HEK293 (cell line): ENCODE results near the gene ZNF280A.

ENCODE experiments used
- CTCF ChIA-PET: fragments of 350-600 bp; formaldehyde crosslinking; extraction: SDS; loops from one replicate; lab custom pipeline; 2021; ENCODE audit warnings: antibody characterized with exemption; lab: Yijun Ruan, JAX
- POLR2A ChIA-PET: fragments of 300-600 bp; formaldehyde crosslinking; extraction: SDS; loops from one replicate; lab custom pipeline; 2020; ENCODE audit warnings: antibody characterized with exemption, inconsistent platforms; lab: Yijun Ruan, JAX
- H3K27ac ChIP-seq: fragments of 200-500 bp; sonication (Bioruptor generic); 2 replicates; pipeline ENCODE4 v1.5.1; 2014; ENCODE audit warnings: low read depth, low read length, control low read depth, inconsistent platforms; ENCODE audit errors: extremely low read depth
- H3K36me3 ChIP-seq, 2 experiments: fragments of 200-500 bp in 1 of 2; sonication (Bioruptor generic) in 1 of 2; 1 replicate in 1 of 2; 2 replicates in 1 of 2; pipeline ENCODE4 v1.5.1; 2014 to 2017; ENCODE audit warnings: inconsistent platforms in 2 of 2, low read length in 2 of 2; ENCODE audit not compliant: control insufficient read depth in 2 of 2, insufficient read depth in 1 of 2
- H3K4me1 ChIP-seq: fragments of 200-500 bp; sonication (Bioruptor generic); 2 replicates; pipeline ENCODE4 v1.5.1; 2014; ENCODE audit warnings: mild to moderate bottlenecking, low read length, inconsistent platforms; ENCODE audit not compliant: control insufficient read depth, insufficient read depth
- H3K4me3 ChIP-seq: 2 replicates; pipeline ENCODE4 v1.5.1; 2011; ENCODE audit warnings: low read depth, mild to moderate bottlenecking, control low read depth, low read length, moderate library complexity
- H3K9me3 ChIP-seq: fragments of 200-500 bp; sonication (Bioruptor generic); 2 replicates; pipeline ENCODE4 v1.5.1; 2014; ENCODE audit warnings: low read depth, low read length, inconsistent platforms; ENCODE audit not compliant: control insufficient read depth, insufficient read depth
- BCL11A ChIP-seq: fragments of 450-650 bp; formaldehyde crosslinking; IDR thresholded peaks from 2 replicates; pipeline ENCODE4 v1.5.1; 2016; ENCODE audit warnings: low read depth, missing biosample characterization, missing genetic modification characterization
- GLIS1 ChIP-seq: fragments of 450-650 bp; formaldehyde crosslinking; IDR thresholded peaks from 2 replicates; pipeline ENCODE4 v1.5.1; 2016; ENCODE audit warnings: missing biosample characterization, missing genetic modification characterization
- GLIS2 ChIP-seq: fragments of 450-650 bp; formaldehyde crosslinking; IDR thresholded peaks from 2 replicates; pipeline ENCODE4 v1.5.1; 2016; ENCODE audit warnings: missing biosample characterization, missing genetic modification characterization
- KLF1 ChIP-seq: fragments of 450-650 bp; formaldehyde crosslinking; IDR thresholded peaks from 2 replicates; pipeline ENCODE4 v1.5.1; 2016; ENCODE audit warnings: missing biosample characterization, missing genetic modification characterization
- KLF10 ChIP-seq: fragments of 450-650 bp; IDR thresholded peaks from 2 replicates; pipeline ENCODE4 v1.5.1; 2018; ENCODE audit warnings: missing biosample characterization, mild to moderate bottlenecking, missing genetic modification characterization
- SCRT1 ChIP-seq: fragments of 450-650 bp; formaldehyde crosslinking; IDR thresholded peaks from 2 replicates; pipeline ENCODE4 v1.5.1; 2016; ENCODE audit warnings: missing biosample characterization, missing genetic modification characterization, borderline replicate concordance
- SP3 ChIP-seq: fragments of 450-650 bp; formaldehyde crosslinking; IDR thresholded peaks from 2 replicates; pipeline ENCODE4 v1.5.1; 2016; ENCODE audit warnings: missing biosample characterization, missing genetic modification characterization
- ZBTB10 ChIP-seq: fragments of 450-650 bp; formaldehyde crosslinking; IDR thresholded peaks from 2 replicates; pipeline ENCODE4 v1.5.1; 2016; ENCODE audit warnings: missing biosample characterization, missing genetic modification characterization
- ZBTB20 ChIP-seq: fragments of 450-650 bp; formaldehyde crosslinking; IDR thresholded peaks from 2 replicates; pipeline ENCODE4 v1.5.1; 2016; ENCODE audit warnings: missing biosample characterization, missing genetic modification characterization
- ZBTB8A ChIP-seq: fragments of 450-650 bp; formaldehyde crosslinking; IDR thresholded peaks from 2 replicates; pipeline ENCODE4 v1.5.1; 2016; ENCODE audit warnings: missing biosample characterization, missing genetic modification characterization
- ZEB2 ChIP-seq: fragments of 450-650 bp; formaldehyde crosslinking; IDR thresholded peaks from 2 replicates; pipeline ENCODE4 v1.5.1; 2016; ENCODE audit warnings: missing biosample characterization, missing genetic modification characterization
- ZFP69B ChIP-seq: fragments of 450-650 bp; formaldehyde crosslinking; IDR thresholded peaks from 2 replicates; pipeline ENCODE4 v1.5.1; 2016; ENCODE audit warnings: missing biosample characterization, missing genetic modification characterization
- ZIC2 ChIP-seq: fragments of 450-650 bp; formaldehyde crosslinking; IDR thresholded peaks from 2 replicates; pipeline ENCODE4 v1.5.1; 2016; ENCODE audit warnings: missing biosample characterization, missing genetic modification characterization
- ZNF121 ChIP-seq: fragments of 450-650 bp; formaldehyde crosslinking; IDR thresholded peaks from 2 replicates; pipeline ENCODE4 v1.5.1; 2016; ENCODE audit warnings: missing biosample characterization, missing genetic modification characterization
- ZNF146 ChIP-seq: fragments of 450-650 bp; formaldehyde crosslinking; IDR thresholded peaks from 2 replicates; pipeline ENCODE4 v1.5.1; 2016; ENCODE audit warnings: missing biosample characterization, missing genetic modification characterization
- ZNF274 ChIP-seq, 2 experiments: fragments of 200-500 bp in 1 of 2; fragments of 450-650 bp in 1 of 2; sonication (Bioruptor generic) in 1 of 2; formaldehyde crosslinking in 1 of 2; IDR thresholded peaks; 2 replicates each; pipeline versions ENCODE4 v1.5.1 to v1.6.1; 2014 to 2016; ENCODE audit warnings: borderline replicate concordance in 1 of 2, inconsistent platforms in 1 of 2, low read length in 1 of 2, missing biosample characterization in 1 of 2, missing genetic modification characterization in 1 of 2
- ZNF335 ChIP-seq: fragments of 450-650 bp; formaldehyde crosslinking; conservative IDR thresholded peaks from 2 replicates; pipeline ENCODE4 v1.5.1; 2016; ENCODE audit warnings: missing biosample characterization, missing genetic modification characterization
- ZNF391 ChIP-seq: fragments of 450-650 bp; formaldehyde crosslinking; IDR thresholded peaks from 2 replicates; pipeline ENCODE4 v1.5.1; 2016; ENCODE audit warnings: low read depth, missing biosample characterization, missing genetic modification characterization, borderline replicate concordance
- ZNF514 ChIP-seq: fragments of 450-650 bp; formaldehyde crosslinking; IDR thresholded peaks from 2 replicates; pipeline ENCODE4 v1.5.1; 2016; ENCODE audit warnings: missing biosample characterization, missing genetic modification characterization
- ZNF585B ChIP-seq: fragments of 450-650 bp; formaldehyde crosslinking; IDR thresholded peaks from 2 replicates; pipeline ENCODE4 v1.5.1; 2016; ENCODE audit warnings: missing biosample characterization, missing genetic modification characterization
- ZNF600 ChIP-seq: fragments of 450-650 bp; formaldehyde crosslinking; IDR thresholded peaks from 2 replicates; pipeline ENCODE4 v1.5.1; 2016; ENCODE audit warnings: missing biosample characterization, missing genetic modification characterization
- ZNF654 ChIP-seq: fragments of 450-650 bp; formaldehyde crosslinking; IDR thresholded peaks from 2 replicates; pipeline ENCODE4 v1.5.1; 2016; ENCODE audit warnings: low read depth, missing biosample characterization, missing genetic modification characterization
- ZNF658 ChIP-seq: fragments of 450-650 bp; formaldehyde crosslinking; IDR thresholded peaks from 2 replicates; pipeline ENCODE4; 2016; ENCODE audit warnings: missing biosample characterization, missing genetic modification characterization
- ZNF660 ChIP-seq: fragments of 450-650 bp; IDR thresholded peaks from 2 replicates; pipeline ENCODE4 v1.5.1; 2018; ENCODE audit warnings: missing biosample characterization, mild to moderate bottlenecking, missing genetic modification characterization
- ZNF776 ChIP-seq: fragments of 450-650 bp; formaldehyde crosslinking; IDR thresholded peaks from 2 replicates; pipeline ENCODE4 v1.5.0; 2017; ENCODE audit warnings: missing biosample characterization, missing genetic modification characterization, borderline replicate concordance
- ZNF785 ChIP-seq: fragments of 450-650 bp; formaldehyde crosslinking; IDR thresholded peaks from 2 replicates; pipeline ENCODE4 v1.5.1; 2016; ENCODE audit warnings: missing biosample characterization, missing genetic modification characterization
- TF ChIP-seq, protein P1 (sequence below): fragments of 450-650 bp; formaldehyde crosslinking; IDR thresholded peaks from 2 replicates; pipeline ENCODE4 v1.5.1; 2016; ENCODE audit warnings: missing biosample characterization, missing genetic modification characterization
- TF ChIP-seq, protein P2 (sequence below): fragments of 450-650 bp; formaldehyde crosslinking; IDR thresholded peaks from 2 replicates; pipeline ENCODE4 v1.5.1; 2016; ENCODE audit warnings: missing biosample characterization, missing genetic modification characterization
- TF ChIP-seq, protein P3 (sequence below): IDR thresholded peaks from 2 replicates; pipeline ENCODE4 v1.6.1; 2011; ENCODE audit warnings: mild to moderate bottlenecking, low read depth, low read length, borderline replicate concordance
- TF ChIP-seq, protein P4 (sequence below): fragments of 450-650 bp; formaldehyde crosslinking; IDR thresholded peaks from 2 replicates; pipeline ENCODE4 v1.5.1; 2016; ENCODE audit warnings: missing biosample characterization, missing genetic modification characterization

ZNF280A gene

GRCh38 chr22:22558972-22559603 is 39.0 kb upstream of the ZNF280A start, which contains the start of gene PRAME:
Gene PRAME, minus strand, starts transcription at chr22:22559265. Its CDS starts 2,433 bp downstream, at chr22:22556832.
- Histone ChIP-seq H3K9me3 (no peaks in the 10 kb centered on the region), H3K4me3 (no peak within 1 kb of the TSS), H3K36me3 (no peaks in the 10 kb centered on the region), H3K4me1 (no peaks in the 10 kb centered on the region), H3K27ac (no peak within 1 kb of the TSS)
- ChIA-PET CTCF (interaction anchor here (0.6 to 2.2 kb wide), 24 partner anchors 9 to 384 kb away, joined by 3 to 24 read pairs (median 4); partner anchors contain the start of genes ZNF280A and ZNF280B), POLR2A (no interaction called here)
- TF ChIP-seq ZNF658 (tag by site-specific recombination) (no peak), ZBTB10 (peak; percentile 64), KLF10 (tag by site-specific recombination) (no peak), ZBTB8A (no peak), ZFP69B (tag by site-specific recombination) (no peak), ZNF600 (tag by site-specific recombination) (no peak), ZNF335 (tag by site-specific recombination) (0 out of 2 replicates have a peak, but pooled peaks have one; percentile 27), GLIS1 (tag by site-specific recombination) (peak; percentile 30; the same call in 1 of the 2 replicates), ZNF146 (tag by site-specific recombination) (no peak), ZIC2 (tag by site-specific recombination) (peak; percentile 81), ZNF776 (tag by site-specific recombination) (no peak), ZEB2 (tag by site-specific recombination) (no peak), SP3 (0 out of 2 replicates have a peak, but pooled peaks have one; percentile 29), ZNF785 (tag by site-specific recombination) (peak; percentile 63; the same call in 1 of the 2 replicates), ZNF121 (tag by site-specific recombination) (no peak), ZNF514 (tag by site-specific recombination) (no peak), SCRT1 (tag by site-specific recombination) (peak; percentile 55; the same call in 1 of the 2 replicates), ZNF391 (tag by site-specific recombination) (no peak), ZNF654 (tag by site-specific recombination) (peak; percentile 23), ZNF585B (tag by site-specific recombination) (no peak), ZNF274 (IDR thresholded peaks at IDR 0.05; ENCODE audit: low read length) (no peak), ZNF274 (tag by site-specific recombination; IDR thresholded peaks at IDR 0.05; ENCODE audit: borderline replicate concordance) (no peak), BCL11A (no peak), ZNF660 (tag by site-specific recombination) (peak; percentile 59; the same call in 1 of the 2 replicates), GLIS2 (tag by site-specific recombination) (peak; percentile 37; the same call in 1 of the 2 replicates), KLF1 (tag by site-specific recombination) (peak; percentile 82), ZBTB20 (tag by site-specific recombination) (no peak)
- TF ChIP-seq, protein P1, sequence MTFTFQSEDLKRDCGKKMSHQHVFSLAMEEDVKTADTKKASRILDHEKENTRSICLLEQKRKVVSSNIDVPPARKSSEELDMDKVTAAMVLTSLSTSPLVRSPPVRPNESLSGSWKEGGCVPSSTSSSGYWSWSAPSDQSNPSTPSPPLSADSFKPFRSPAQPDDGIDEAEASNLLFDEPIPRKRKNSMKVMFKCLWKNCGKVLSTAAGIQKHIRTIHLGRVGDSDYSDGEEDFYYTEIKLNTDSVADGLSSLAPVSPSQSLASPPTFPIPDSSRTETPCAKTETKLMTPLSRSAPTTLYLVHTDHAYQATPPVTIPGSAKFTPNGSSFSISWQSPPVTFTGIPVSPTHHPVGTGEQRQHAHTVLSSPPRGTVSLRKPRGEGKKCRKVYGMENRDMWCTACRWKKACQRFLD = no peak
- TF ChIP-seq, protein P2, sequence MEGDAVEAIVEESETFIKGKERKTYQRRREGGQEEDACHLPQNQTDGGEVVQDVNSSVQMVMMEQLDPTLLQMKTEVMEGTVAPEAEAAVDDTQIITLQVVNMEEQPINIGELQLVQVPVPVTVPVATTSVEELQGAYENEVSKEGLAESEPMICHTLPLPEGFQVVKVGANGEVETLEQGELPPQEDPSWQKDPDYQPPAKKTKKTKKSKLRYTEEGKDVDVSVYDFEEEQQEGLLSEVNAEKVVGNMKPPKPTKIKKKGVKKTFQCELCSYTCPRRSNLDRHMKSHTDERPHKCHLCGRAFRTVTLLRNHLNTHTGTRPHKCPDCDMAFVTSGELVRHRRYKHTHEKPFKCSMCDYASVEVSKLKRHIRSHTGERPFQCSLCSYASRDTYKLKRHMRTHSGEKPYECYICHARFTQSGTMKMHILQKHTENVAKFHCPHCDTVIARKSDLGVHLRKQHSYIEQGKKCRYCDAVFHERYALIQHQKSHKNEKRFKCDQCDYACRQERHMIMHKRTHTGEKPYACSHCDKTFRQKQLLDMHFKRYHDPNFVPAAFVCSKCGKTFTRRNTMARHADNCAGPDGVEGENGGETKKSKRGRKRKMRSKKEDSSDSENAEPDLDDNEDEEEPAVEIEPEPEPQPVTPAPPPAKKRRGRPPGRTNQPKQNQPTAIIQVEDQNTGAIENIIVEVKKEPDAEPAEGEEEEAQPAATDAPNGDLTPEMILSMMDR (tag by site-specific recombination) = peak; percentile 92
- TF ChIP-seq, protein P3, sequence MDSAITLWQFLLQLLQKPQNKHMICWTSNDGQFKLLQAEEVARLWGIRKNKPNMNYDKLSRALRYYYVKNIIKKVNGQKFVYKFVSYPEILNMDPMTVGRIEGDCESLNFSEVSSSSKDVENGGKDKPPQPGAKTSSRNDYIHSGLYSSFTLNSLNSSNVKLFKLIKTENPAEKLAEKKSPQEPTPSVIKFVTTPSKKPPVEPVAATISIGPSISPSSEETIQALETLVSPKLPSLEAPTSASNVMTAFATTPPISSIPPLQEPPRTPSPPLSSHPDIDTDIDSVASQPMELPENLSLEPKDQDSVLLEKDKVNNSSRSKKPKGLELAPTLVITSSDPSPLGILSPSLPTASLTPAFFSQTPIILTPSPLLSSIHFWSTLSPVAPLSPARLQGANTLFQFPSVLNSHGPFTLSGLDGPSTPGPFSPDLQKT = no peak
- TF ChIP-seq, protein P4, sequence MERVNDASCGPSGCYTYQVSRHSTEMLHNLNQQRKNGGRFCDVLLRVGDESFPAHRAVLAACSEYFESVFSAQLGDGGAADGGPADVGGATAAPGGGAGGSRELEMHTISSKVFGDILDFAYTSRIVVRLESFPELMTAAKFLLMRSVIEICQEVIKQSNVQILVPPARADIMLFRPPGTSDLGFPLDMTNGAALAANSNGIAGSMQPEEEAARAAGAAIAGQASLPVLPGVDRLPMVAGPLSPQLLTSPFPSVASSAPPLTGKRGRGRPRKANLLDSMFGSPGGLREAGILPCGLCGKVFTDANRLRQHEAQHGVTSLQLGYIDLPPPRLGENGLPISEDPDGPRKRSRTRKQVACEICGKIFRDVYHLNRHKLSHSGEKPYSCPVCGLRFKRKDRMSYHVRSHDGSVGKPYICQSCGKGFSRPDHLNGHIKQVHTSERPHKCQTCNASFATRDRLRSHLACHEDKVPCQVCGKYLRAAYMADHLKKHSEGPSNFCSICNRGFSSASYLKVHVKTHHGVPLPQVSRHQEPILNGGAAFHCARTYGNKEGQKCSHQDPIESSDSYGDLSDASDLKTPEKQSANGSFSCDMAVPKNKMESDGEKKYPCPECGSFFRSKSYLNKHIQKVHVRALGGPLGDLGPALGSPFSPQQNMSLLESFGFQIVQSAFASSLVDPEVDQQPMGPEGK (tag by site-specific recombination) = peak; percentile 44
